ENCODE data around the gene SPTA1.

SPTA1 gene

DNA sequence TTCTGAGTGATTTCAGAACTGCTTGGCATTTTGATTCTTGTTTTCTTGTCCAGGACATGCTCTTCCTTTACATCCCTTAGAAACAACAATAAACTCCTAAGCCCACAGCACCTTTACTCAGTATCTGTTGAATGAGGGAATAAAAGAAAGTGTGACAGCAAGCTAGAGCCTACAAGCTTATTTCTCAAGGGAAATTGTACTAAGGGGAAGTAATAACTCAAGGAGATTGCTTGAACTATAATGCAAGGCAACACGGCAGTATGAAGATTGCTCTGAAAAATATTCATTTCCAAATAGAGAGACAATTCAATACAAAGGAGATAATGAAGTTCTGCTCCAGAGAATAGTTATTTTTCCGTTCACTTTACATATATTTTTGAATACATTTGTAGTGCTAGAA, 122.7 kb downstream of the SPTA1 start:
- DNase-seq, result no peak
